Tibial nerve (tissue), 3 donors: Measurements from ENCODE around the gene SNRNP25.

ENCODE experiments used
- CTCF ChIP-seq, 5 experiments: fragments of 200-600 bp in 3 of 5; fragments of 450-650 bp in 2 of 5; sonication (generic) in 3 of 5; IDR thresholded peaks; one replicate each; pipeline ENCODE4 v1.5.1; 2016 to 2019; ENCODE audit warnings: antibody characterized with exemption in 5 of 5, mild to moderate bottlenecking in 3 of 5, moderate library complexity in 2 of 5
- POLR2A ChIP-seq, 2 donors: fragments of 450-650 bp; IDR thresholded peaks; one replicate each; pipeline ENCODE4 v1.6.1; 2017; ENCODE audit warnings: antibody characterized with exemption in 2 of 2, mild to moderate bottlenecking in 2 of 2, moderate library complexity in 2 of 2

- TF ChIP-seq CTCF (IDR thresholded peaks at IDR 0.05): no peak
- no peak for TF ChIP-seq POLR2A (IDR thresholded peaks at IDR 0.05)
Observed at GRCh38 chr16:47234-47633, 6.4 kb upstream of the SNRNP25 start.
